PC-3 (cell line): ENCODE results near the gene TBC1D2B. TPM values are rescaled to one million over a fixed set of nuclear protein-coding genes. Genes with fewer than 3 reads are reported as not detected.

Experiments
- ATAC-seq: fragments of 200-7000 bp; cut with Tn5 transposase; 2 replicates; pipeline ENCODE4 v1.9.1; 2020; ENCODE audit warnings: mild to moderate bottlenecking, moderate library complexity
- BruUV-seq: library from RNA; stranded (reverse); fragments of 400-500 nt; replicated peaks from 2 replicates; lab custom pipeline; 2021; lab: Mats Ljungman, UMichigan
- CTCF ChIA-PET: fragments of 300-600 bp; sonication (Branson Sonifier 250); formaldehyde crosslinking; loops from one replicate; lab custom pipeline; 2022; ENCODE audit warnings: antibody characterized with exemption; lab: Charles Lee
- POLR2A ChIA-PET: fragments of 300-600 bp; sonication (Branson Sonifier 250); formaldehyde crosslinking; loops from one replicate; lab custom pipeline; 2022; ENCODE audit warnings: antibody characterized with exemption; ENCODE audit not compliant: unreplicated experiment; lab: Charles Lee
- DNase-seq: peaks from one replicate; pipeline ENCODE4 v3.0.0-alpha.2; 2015
- H2AFZ ChIP-seq: fragments of 300-600 bp; sonication (generic); 2 replicates; pipeline ENCODE4 v1.6.0; 2016; ENCODE audit warnings: antibody characterized with exemption, low read length
- H3F3A ChIP-seq: fragments of 300-600 bp; sonication (generic); one replicate; pipeline ENCODE4 v1.6.0; 2017; ENCODE audit warnings: antibody characterized with exemption, low read length, control low read depth, mild to moderate bottlenecking; ENCODE audit not compliant: unreplicated experiment
- H3K27ac ChIP-seq: fragments of 300-600 bp; sonication (generic); 2 replicates; pipeline ENCODE4 v1.5.1; 2016; ENCODE audit warnings: mild to moderate bottlenecking, low read length
- H3K27me3 ChIP-seq: fragments of 300-600 bp; sonication (generic); 2 replicates; pipeline ENCODE4 v1.6.1; 2016; ENCODE audit warnings: low read length, mixed read lengths
- H3K36me3 ChIP-seq: fragments of 300-600 bp; sonication (generic); 2 replicates; pipeline ENCODE4 v1.6.1; 2016; ENCODE audit warnings: low read depth, mixed run types, low read length, mixed read lengths
- H3K4me1 ChIP-seq: fragments of 300-600 bp; sonication (generic); 2 replicates; pipeline ENCODE4 v1.5.1; 2016; ENCODE audit warnings: low read length; ENCODE audit not compliant: insufficient read depth
- H3K4me2 ChIP-seq: fragments of 300-600 bp; sonication (generic); 2 replicates; pipeline ENCODE4 v1.6.0; 2016; ENCODE audit warnings: low read length
- H3K4me3 ChIP-seq: fragments of 300-600 bp; sonication (generic); 2 replicates; pipeline ENCODE4 v1.5.1; 2016; ENCODE audit warnings: mild to moderate bottlenecking, low read length, mixed read lengths
- H3K79me2 ChIP-seq: fragments of 300-600 bp; sonication (generic); 2 replicates; pipeline ENCODE4 v1.6.1; 2017; ENCODE audit warnings: low read length, mixed read lengths
- H3K9ac ChIP-seq: fragments of 300-600 bp; sonication (generic); 2 replicates; pipeline ENCODE4 v1.6.0; 2016; ENCODE audit warnings: mild to moderate bottlenecking, low read length
- H3K9me2 ChIP-seq: fragments of 300-600 bp; sonication (generic); replicated peaks from 2 replicates; pipeline ENCODE4 v1.6.1; 2016; ENCODE audit warnings: mixed run types, low read length, mixed read lengths
- H3K9me3 ChIP-seq: fragments of 300-600 bp; sonication (generic); 2 replicates; pipeline ENCODE4 v1.6.1; 2016; ENCODE audit warnings: low read length, mixed read lengths
- H4K20me1 ChIP-seq: fragments of 300-600 bp; sonication (generic); 2 replicates; pipeline ENCODE4 v1.6.1; 2016; ENCODE audit warnings: low read length, mixed read lengths
- CTCF ChIP-seq: fragments of 300-600 bp; sonication (generic); conservative IDR thresholded peaks from 2 replicates; pipeline ENCODE4 v1.5.1; 2017; ENCODE audit warnings: antibody characterized with exemption, low read depth, mild to moderate bottlenecking, low read length
- EZH2 ChIP-seq: fragments of 300-600 bp; sonication (generic); IDR thresholded peaks from one replicate; pipeline ENCODE4 v1.6.1; 2017; ENCODE audit warnings: antibody characterized with exemption, mild to moderate bottlenecking, low read length; ENCODE audit not compliant: unreplicated experiment
- EZH2phosphoT487 ChIP-seq: fragments of 300-600 bp; sonication (generic); IDR thresholded peaks from 2 replicates; pipeline ENCODE4 v1.6.1; 2018; ENCODE audit warnings: mild to moderate bottlenecking, antibody characterized with exemption, low read length, borderline replicate concordance
- intact Hi-C: fragments of 100-400 bp; cut with micrococcal nuclease; formaldehyde crosslinking; loops from 2 replicates; pipeline ENCODE4 v1.9.0; 2023
- total RNA-seq: library from RNA; depleted of rRNA; stranded (reverse); fragments of >200 nt; gene quantifications from 2 replicates; pipeline ENCODE4 v1.2.3, GENCODE V29; 2014

The TBC1D2B gene
- total RNA-seq, 1 experiment from 2014 or later = 19.0 TPM

DNA sequence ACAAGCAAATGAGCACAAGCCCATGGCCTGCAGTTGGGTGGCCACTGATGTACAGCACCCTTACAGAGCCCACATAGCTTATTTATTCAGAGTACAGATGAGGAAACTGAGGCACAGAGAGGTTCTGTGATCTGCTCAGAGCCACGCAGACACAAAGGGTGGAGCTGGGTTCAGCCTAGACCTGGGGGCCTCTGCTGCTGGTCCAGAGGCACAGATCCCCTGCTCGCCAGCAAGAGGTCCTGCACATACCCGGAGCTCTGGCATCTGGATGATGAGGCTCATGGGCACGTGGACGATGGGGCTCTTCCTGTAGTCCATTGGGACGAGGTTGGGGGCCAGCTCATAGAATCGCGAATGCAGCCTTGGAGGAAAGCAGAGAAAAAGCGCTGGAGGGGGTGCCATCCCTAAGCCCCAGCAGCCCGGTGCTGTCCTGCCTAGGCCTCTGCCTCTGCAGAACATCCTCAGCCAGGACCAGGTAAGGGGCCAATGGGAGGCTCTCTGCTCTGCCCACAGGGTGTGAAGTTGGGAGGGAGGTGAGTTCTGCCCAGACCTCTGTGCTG is 33.5 kb upstream of the TBC1D2B start:
- Histone ChIP-seq H3F3A (no peaks in the 10 kb centered on the region), H3K27me3 (no peaks in the 10 kb centered on the region), H4K20me1 (no peaks in the 10 kb centered on the region), H3K27ac (no peak overlapping the region), H3K9ac (no peak overlapping the region), H3K4me1 (no peaks in the 10 kb centered on the region), H3K9me2 (no peaks in the 10 kb centered on the region), H3K4me3 (no peak overlapping the region), H3K36me3 (no peaks in the 10 kb centered on the region), H3K9me3 (no peaks in the 10 kb centered on the region), H3K4me2 (no peak overlapping the region), H2AFZ (no peak overlapping the region), H3K79me2 (no peaks in the 10 kb centered on the region)
- ATAC-seq (no peak), DNase-seq (no peak)
- POLR2A ChIA-PET = no interaction called here
- TF ChIP-seq EZH2 (no peak), CTCF (no peak), EZH2phosphoT487 (no peak)
- CTCF ChIA-PET = no interaction called here
- BruUV-seq = no TSS peak
- intact Hi-C loops = loop anchor here (5.0 kb wide), 1 partner anchor 306 kb away; no protein-coding TSS in a partner anchor

- no peak for ATAC-seq
- no peaks in the 10 kb centered on the region for H3K27me3 ChIP-seq
- CTCF ChIA-PET = no interaction called here
Measured at GRCh38 chr15:78110096-78110495, 32.6 kb upstream of the TBC1D2B start.

More at GRCh38 chr15:78110096-78110495, 32.6 kb upstream of the TBC1D2B start:
- no peaks in the 10 kb centered on the region for H3K9me3 ChIP-seq
- intact Hi-C loops = loop anchor here (5.0 kb wide), 1 partner anchor 307 kb away; no protein-coding TSS in a partner anchor
- no peak overlapping the region for H2AFZ ChIP-seq
- H3K36me3 ChIP-seq = no peaks in the 10 kb centered on the region
- BruUV-seq = no TSS peak
- TF ChIP-seq EZH2 = no peak
- TF ChIP-seq CTCF = no peak
- TF ChIP-seq EZH2phosphoT487 = no peak
- H3K4me1 ChIP-seq = no peaks in the 10 kb centered on the region
- H3K4me2 ChIP-seq = no peak overlapping the region
- H3F3A ChIP-seq = no peaks in the 10 kb centered on the region
- POLR2A ChIA-PET = no interaction called here
- no peak overlapping the region for H3K9ac ChIP-seq
- no peaks in the 10 kb centered on the region for H4K20me1 ChIP-seq
- no peaks in the 10 kb centered on the region for H3K9me2 ChIP-seq
- no peak overlapping the region for H3K27ac ChIP-seq
- no peak for DNase-seq
- no peak overlapping the region for H3K4me3 ChIP-seq
- H3K79me2 ChIP-seq = no peaks in the 10 kb centered on the region
